Rectal smooth muscle tissue (tissue), 1 donor: Measurements from ENCODE around the gene NUDCD3.

Experiments
- H3K27ac ChIP-seq: one replicate; pipeline ENCODE4 v1.7.0; 2013; ENCODE audit warnings: low read depth, low read length, inconsistent platforms
- H3K27me3 ChIP-seq: one replicate; pipeline ENCODE4 v1.7.0; 2013; ENCODE audit warnings: low read length; ENCODE audit not compliant: control insufficient read depth, insufficient read depth
- H3K36me3 ChIP-seq: one replicate; pipeline ENCODE4 v1.7.0; 2013; ENCODE audit warnings: low read length; ENCODE audit not compliant: control insufficient read depth, insufficient read depth
- H3K4me1 ChIP-seq: one replicate; pipeline ENCODE4 v1.7.0; 2013; ENCODE audit warnings: low read length; ENCODE audit not compliant: control insufficient read depth, insufficient read depth
- H3K4me3 ChIP-seq: one replicate; pipeline ENCODE4 v1.7.0; 2013; ENCODE audit warnings: low read length
- H3K9ac ChIP-seq: one replicate; pipeline ENCODE4 v1.7.0; 2013; ENCODE audit warnings: low read length

NUDCD3 gene

GRCh38 chr7:44377681-44378421, 112.6 kb downstream of the NUDCD3 start:
- H3K9ac ChIP-seq = no peak overlapping the region
- no peaks in the 10 kb centered on the region for H3K36me3 ChIP-seq
- H3K27me3 ChIP-seq = peaks cover 2% of the 10 kb centered on the region
- no peak overlapping the region for H3K27ac ChIP-seq
- H3K4me3 ChIP-seq = no peak overlapping the region
- H3K4me1 ChIP-seq = no peaks in the 10 kb centered on the region

DNA sequence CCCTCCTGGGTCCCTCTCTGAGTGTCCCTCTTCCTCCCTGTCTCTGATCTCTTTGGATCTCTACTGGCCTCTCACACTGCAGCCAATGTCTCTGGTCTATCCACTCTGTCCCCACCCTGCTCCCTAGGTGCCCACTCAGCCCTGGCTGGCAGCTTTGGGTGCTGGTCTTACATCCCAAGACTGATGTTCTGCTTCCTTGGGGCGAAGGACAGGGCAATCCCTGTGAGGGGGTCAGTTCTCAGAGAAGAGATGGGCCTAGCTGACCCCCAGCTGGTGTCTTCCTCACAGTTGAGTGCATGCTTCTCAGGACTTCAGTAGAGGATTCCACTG, 113.4 kb downstream of the NUDCD3 start:
- H3K9ac ChIP-seq = no peak overlapping the region
- H3K36me3 ChIP-seq = no peaks in the 10 kb centered on the region
- no peaks in the 10 kb centered on the region for H3K4me1 ChIP-seq
- H3K27ac ChIP-seq = no peak overlapping the region
- H3K27me3 ChIP-seq = peaks cover 2% of the 10 kb centered on the region
- H3K4me3 ChIP-seq = no peak overlapping the region

GRCh38 chr7:44376429-44377133, 113.9 kb downstream of the NUDCD3 start:
- Histone ChIP-seq H3K4me1 (no peaks in the 10 kb centered on the region), H3K9ac (no peak overlapping the region), H3K27me3 (peaks cover 2% of the 10 kb centered on the region), H3K36me3 (no peaks in the 10 kb centered on the region), H3K27ac (no peak overlapping the region), H3K4me3 (no peak overlapping the region)

- H3K27me3 ChIP-seq = peaks cover 2% of the 10 kb centered on the region
- no peak overlapping the region for H3K27ac ChIP-seq
- no peak overlapping the region for H3K4me3 ChIP-seq
These were observed 114.5 kb downstream of the NUDCD3 start for GRCh38 chr7:44375926-44376342.

DNA sequence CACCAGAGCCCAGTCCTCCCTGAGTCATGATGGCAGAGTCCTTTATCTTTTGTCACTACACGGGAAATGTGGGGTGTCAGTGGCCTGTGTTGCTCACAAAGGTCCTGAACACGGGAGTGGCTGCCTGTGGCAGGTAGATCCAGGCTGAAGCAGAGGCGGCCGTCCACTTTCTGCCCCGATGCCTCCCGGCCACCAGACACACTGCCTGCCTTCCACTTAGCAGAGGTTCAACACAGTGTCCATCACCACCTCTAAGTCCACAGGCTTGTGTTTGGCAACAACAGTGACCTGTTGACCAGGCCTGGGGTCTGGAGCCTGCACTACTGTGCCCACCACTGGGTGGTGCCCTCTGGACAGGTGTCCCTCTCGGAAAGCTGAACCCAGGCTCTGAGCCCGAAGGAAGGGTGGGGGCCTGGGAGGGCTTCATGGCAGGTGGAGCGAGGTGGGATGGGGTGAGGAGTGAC, 115.2 kb downstream of the NUDCD3 start:
- H3K4me3 ChIP-seq = no peak overlapping the region
- H3K9ac ChIP-seq = no peak overlapping the region
- no peaks in the 10 kb centered on the region for H3K4me1 ChIP-seq
- no peaks in the 10 kb centered on the region for H3K36me3 ChIP-seq
- no peak overlapping the region for H3K27ac ChIP-seq
- peaks cover 2% of the 10 kb centered on the region for H3K27me3 ChIP-seq

More at GRCh38 chr7:44375926-44376342, 114.5 kb downstream of the NUDCD3 start:
- H3K4me1 ChIP-seq = no peaks in the 10 kb centered on the region
- no peak overlapping the region for H3K9ac ChIP-seq
- H3K36me3 ChIP-seq = no peaks in the 10 kb centered on the region

DNA sequence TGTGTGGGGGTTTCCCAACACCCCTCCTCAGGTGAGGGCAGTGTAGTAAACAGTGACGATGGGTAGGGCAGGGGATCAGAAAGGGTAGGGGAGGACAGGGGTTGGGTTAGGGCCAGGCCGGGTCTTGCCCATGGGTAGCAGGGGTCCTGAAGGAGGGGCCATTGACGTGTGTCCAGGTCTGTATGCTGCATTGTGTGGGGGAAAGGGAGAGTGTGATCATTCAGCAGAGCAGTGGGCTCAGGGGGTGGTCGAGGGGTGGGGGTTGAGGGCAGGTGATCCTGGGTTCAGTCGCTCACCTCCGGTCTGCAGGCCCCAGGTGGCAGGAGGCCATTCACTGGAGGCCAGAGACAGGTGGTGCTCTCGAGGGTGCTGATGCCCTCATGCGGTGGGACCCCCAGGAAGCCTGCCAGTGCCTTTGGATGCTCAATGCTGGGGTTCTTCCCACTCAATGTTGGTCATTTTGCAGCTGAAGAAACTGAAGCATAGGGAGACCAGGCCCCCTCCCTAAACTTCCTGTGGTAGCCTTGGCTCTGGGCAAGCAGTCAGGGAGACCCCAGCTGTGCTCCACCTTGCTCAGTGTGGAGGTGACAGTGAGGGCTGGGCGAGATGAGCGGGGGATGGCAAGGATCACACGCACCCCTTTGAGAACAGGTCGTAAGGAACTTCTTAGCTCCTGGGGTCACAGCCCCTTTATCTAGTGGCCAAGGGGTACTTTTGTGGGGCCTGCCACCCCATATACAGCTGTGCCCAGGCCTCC, 116.3 kb downstream of the NUDCD3 start:
- no peak overlapping the region for H3K27ac ChIP-seq
- no peaks in the 10 kb centered on the region for H3K36me3 ChIP-seq
- peaks cover 2% of the 10 kb centered on the region for H3K27me3 ChIP-seq
- H3K9ac ChIP-seq = no peak overlapping the region
- no peak overlapping the region for H3K4me3 ChIP-seq
- no peaks in the 10 kb centered on the region for H3K4me1 ChIP-seq

- Histone ChIP-seq H3K27me3 (peaks cover 2% of the 10 kb centered on the region), H3K9ac (no peak overlapping the region), H3K4me3 (no peak overlapping the region), H3K4me1 (no peaks in the 10 kb centered on the region), H3K27ac (no peak overlapping the region), H3K36me3 (no peaks in the 10 kb centered on the region)
These were observed 117.1 kb downstream of the NUDCD3 start for GRCh38 chr7:44373418-44373740.

DNA sequence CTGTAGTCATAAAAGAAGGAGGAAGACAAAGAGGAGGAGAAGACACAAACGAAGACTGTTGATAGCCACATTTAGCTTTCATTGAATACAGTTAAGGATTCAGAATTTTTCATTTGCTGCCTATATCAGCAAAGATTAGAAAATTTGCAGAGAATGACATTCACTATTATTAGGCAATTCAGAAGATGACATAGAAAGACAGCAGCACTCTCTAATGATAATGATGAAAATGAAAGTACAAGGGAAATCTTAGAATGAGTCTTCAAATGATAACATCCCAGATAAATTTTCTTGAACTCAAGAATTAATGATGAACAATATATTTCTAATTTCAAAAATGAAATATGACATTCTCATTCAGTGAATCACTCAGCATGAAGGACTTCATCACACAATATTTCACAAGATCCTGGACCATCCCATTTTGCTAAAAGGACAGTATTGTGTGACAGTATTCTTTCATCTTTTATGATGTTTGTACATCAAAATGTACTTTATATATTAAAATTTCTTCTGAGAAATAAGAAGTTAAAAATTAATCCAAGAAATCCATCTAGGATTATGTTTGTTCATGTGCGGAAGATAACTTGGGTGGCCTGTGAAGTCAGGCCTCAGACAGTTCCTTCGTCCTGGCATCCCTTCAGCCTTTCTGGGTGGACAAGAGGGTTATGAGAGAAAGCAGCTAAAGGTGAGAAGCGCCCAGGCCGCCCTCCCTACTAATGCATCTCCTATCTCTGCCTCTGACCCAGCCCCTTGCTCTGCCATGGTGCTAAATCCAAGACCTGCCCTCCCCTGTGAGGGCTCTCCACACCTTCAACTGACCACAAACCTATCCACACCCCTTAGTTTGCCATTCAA, 117.7 kb downstream of the NUDCD3 start:
- no peak overlapping the region for H3K27ac ChIP-seq
- no peak overlapping the region for H3K4me3 ChIP-seq
- H3K27me3 ChIP-seq = peaks cover 4% of the 10 kb centered on the region
- H3K4me1 ChIP-seq = no peaks in the 10 kb centered on the region
- no peaks in the 10 kb centered on the region for H3K36me3 ChIP-seq
- H3K9ac ChIP-seq = no peak overlapping the region

GRCh38 chr7:44368885-44369284, 121.6 kb downstream of the NUDCD3 start:
- H3K4me1 ChIP-seq = no peaks in the 10 kb centered on the region
- no peak overlapping the region for H3K27ac ChIP-seq
- H3K9ac ChIP-seq = no peak overlapping the region
- H3K36me3 ChIP-seq = no peaks in the 10 kb centered on the region
- no peak overlapping the region for H3K4me3 ChIP-seq
- peaks cover 2% of the 10 kb centered on the region for H3K27me3 ChIP-seq

GRCh38 chr7:44368455-44368854, 122.0 kb downstream of the NUDCD3 start:
- H3K4me3 ChIP-seq = no peak overlapping the region
- no peaks in the 10 kb centered on the region for H3K4me1 ChIP-seq
- no peaks in the 10 kb centered on the region for H3K36me3 ChIP-seq
- no peak overlapping the region for H3K9ac ChIP-seq
- H3K27me3 ChIP-seq = peaks cover 2% of the 10 kb centered on the region
- H3K27ac ChIP-seq = no peak overlapping the region

DNA sequence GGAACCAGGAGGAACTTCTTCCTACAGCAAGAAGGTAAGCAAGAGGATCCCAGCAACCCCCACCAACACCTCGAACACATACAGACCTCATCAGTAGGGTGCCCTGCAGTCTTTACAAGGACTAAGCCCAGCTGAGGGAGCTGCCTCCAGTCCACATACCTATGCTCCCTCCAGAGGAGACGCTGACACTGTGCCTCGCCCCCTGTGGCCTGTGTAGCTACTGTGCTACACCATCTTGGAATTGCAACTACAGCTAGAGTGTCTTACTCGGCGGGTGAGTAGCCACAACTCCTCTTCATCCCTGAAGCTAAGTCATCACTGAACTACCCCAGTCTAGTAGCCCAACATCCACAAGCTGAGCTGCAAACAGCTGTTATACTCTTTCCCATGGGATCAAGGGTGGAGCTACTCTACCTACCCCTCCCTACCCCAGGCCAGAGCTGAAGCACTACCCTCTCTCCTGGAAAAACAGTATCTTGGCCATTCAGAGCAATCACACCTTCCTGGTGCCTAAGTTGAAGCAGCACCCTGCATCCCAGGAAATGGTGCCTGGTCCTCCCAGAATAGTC, 122.9 kb downstream of the NUDCD3 start:
- no peak overlapping the region for H3K9ac ChIP-seq
- no peak overlapping the region for H3K4me3 ChIP-seq
- H3K27me3 ChIP-seq = peaks cover 2% of the 10 kb centered on the region
- no peaks in the 10 kb centered on the region for H3K4me1 ChIP-seq
- H3K27ac ChIP-seq = no peak overlapping the region
- no peaks in the 10 kb centered on the region for H3K36me3 ChIP-seq

DNA sequence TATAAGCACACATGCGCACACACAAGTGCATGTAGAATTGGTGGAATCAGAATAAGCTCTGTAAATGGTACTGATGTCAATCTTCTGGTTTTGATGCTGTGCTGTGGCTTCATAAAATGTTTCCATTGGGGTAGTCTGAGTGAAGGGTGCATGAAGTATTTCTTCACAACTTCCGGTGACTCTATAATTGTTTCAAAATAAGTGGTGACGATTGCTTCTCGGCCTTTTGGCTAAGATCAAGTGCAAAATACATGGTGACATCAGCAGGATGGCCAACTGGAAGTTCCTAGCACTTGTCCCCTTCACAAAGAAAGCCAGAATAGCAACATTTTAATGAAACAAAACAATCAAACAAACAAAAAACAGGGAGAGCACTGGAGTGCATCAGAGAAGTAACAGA, 123.5 kb downstream of the NUDCD3 start:
- H3K9ac ChIP-seq = no peak overlapping the region
- H3K4me3 ChIP-seq = no peak overlapping the region
- H3K36me3 ChIP-seq = no peaks in the 10 kb centered on the region
- peaks cover 2% of the 10 kb centered on the region for H3K27me3 ChIP-seq
- H3K4me1 ChIP-seq = no peaks in the 10 kb centered on the region
- H3K27ac ChIP-seq = no peak overlapping the region
